ENCODE measurements around the gene CFAP92. TPM values are rescaled to one million over a fixed set of nuclear protein-coding genes. Genes with fewer than 3 reads are reported as not detected.

The CFAP92 gene, protein sequence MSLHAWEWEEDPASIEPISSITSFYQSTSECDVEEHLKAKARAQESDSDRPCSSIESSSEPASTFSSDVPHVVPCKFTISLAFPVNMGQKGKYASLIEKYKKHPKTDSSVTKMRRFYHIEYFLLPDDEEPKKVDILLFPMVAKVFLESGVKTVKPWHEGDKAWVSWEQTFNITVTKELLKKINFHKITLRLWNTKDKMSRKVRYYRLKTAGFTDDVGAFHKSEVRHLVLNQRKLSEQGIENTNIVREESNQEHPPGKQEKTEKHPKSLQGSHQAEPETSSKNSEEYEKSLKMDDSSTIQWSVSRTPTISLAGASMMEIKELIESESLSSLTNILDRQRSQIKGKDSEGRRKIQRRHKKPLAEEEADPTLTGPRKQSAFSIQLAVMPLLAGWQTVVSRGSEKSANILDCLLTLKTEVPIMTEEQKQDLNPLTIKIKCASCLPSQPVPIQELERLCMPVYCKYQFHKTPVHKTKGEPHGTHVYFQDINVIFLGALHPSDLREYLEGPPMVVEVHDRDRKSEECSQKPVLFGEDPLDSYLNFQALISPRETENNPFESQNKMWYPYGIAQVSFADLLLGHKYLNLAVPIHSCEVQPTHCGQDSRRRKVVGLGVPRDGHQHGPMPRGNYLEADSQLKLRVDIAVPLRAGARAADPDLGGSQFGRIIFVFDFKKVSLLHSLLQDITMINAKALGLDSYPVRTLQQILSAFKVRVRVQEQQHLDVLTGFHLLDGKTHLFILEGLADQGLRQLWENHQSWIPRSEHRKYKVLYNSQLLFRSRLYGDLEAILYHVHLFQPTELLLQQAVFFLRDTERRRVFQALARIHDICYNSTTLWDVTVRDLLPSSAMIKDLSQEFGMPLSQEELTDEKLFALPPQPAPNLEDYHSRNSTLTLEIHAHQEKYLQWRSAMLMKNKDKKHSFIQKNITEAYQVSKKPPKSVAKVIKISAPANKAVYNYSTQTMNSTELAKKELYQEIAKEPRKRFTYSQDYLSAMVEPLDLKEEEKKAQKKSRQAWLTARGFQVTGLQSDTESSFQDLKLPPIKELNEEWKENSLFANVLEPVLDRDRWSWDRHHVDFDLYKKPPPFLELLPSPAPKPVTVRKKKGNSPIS
- under 1 TPM; 0.14 to 0.28 TPM for total RNA-seq
- long read RNA-seq, donor 1, partial matches to known transcripts, result 0 of 2 reads
- long read RNA-seq, donor 1, other reads (novel, unspliced or antisense), result 2 of 2 reads
- long read RNA-seq, donor 2, partial matches to known transcripts, result 0 of 2 reads
- long read RNA-seq, donor 2, other reads (novel, unspliced or antisense), result 2 of 2 reads

DNA sequence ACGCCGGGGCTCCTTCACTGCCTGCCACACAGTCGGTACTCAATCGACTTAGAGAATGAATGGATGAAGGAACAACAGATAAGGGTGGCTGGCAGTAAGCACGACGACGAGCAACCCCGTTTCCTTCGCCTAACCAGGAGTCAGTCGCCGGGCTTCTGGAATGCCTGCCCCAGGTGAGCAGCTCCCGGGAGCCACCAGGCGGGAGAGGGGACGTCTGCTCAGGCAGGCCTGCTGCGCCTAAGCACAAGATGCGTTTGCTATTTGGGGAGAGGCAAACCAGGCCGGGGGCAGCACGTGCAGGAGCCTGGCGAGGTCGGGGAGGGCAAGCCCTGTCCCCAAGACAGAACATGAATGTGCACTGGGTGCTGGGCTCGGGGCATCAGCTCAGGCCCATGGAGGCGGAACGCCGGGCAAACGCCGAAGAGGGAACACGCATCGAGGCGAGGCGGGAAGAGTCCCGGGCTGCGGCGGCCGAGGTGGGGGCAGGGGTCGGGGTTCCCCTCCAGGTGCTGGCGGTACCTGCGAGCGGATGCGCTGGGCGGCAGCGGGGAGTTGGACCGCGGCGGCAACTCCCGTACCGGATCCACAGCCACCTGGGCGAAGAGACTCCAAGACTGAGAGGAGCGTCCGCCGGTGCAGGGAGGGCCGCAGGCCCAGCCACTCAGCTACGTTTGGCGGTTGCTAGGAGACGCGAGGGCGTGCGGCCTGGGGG, at the start of gene CFAP92:
TSS of gene CFAP92 (minus strand) at position 616 of the 712 bp plus-strand sequence. CDS start 772 bp downstream, outside the sequence.
- intact Hi-C loops (cut with DNase I), result no loop called here
- peak; percentile 96 for DNase-seq (ENCODE audit: low spot score)

DNA sequence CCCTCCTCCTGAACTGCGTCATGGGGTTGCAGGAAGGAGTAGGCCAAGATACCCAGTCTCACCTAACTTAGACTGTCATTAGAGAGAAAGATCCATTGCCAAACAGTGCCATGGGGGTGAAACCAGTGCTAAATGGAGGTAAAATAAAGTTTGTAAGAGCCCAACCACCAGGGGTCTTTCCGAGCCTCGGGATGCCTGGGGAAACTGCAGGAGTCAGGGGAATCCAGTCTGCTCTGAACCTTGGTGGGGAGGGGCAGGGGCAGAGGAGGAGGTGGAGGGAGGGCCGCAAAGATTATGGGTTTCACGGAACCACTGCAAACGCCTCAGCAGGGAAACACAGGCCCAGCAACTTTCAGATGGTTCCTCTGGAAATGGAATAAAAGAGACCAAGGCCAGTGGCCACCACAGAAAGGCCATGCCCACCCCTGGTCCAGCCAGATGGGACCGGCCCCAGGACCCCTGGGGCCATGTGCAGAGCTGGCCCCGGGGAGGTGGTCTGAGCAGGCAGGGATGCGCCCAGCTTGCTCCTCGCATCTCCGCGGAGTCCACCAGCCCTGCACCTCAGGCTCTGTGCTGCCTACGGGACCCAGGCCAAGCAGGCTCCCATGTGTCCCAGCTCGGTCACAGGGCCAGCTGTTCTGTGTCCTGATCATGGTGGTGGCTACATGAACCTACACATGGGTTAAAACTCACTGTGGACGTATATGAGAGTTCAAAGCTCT, 46.9 kb upstream of the CFAP92 start:
- peak; percentile 72 for DNase-seq (ENCODE audit: low spot score)
- intact Hi-C loops (cut with DNase I), result no loop called here

DNA sequence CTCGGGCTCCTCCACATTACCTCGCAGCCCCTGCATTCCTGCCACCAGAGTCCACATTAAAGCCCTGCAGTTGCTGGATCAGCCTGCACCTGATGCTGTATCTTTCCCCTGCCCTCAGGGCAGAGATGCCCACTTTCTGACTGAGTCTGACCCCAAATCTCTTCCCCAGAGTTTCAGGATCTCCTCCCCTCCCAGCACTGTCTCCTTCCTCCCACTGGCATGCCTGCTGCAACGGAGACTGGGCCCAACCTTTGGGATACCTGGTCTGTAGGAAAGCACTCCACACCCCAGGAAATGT, 46.1 kb upstream of the CFAP92 start:
- DNase-seq (ENCODE audit: low spot score), result no peak
- intact Hi-C loops (cut with DNase I), result no loop called here

DNA sequence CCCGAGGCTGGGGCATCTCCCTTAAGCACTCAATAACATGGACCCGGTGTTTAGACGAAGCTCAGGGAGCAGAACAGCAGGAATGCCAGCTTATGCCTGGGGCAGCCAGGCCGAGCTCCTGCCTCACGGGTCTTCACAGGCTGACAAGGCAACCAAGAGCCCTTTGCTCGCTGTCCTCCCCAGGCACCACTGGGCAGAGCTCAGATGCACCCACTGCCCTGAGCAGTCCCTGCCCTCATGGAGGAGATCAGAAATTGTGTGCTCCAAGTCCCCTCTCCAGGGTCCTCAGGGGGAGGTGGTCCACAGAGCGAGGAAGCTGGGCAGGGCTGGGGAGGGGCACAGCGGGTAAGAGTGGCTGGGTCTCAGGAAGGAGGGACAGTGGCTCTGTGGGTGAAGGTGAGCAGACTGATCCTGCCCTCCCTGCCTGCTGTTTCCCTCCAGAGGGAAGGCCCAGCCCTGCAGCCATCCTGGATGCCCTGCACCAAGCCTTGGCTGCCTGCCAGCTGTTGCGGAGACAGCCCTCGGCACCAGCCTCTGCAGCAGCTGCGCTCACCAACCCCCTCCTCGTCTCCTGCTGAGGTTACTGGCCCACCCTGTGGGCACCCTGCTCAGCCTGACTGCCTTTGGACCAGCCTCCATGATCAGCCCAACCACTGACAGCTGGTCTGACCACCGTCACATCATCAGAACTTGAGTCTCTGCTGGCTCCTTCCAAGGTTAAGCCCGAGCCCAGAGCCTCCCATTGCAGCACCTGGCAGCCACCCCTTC, 45.6 kb upstream of the CFAP92 start:
- intact Hi-C loops (cut with DNase I), result loop anchor here in 1 of 2 donors (5.0 kb wide), 1 partner anchor 192 kb away; no protein-coding TSS in a partner anchor
- DNase-seq (ENCODE audit: low spot score), result peak; percentile 80

DNA sequence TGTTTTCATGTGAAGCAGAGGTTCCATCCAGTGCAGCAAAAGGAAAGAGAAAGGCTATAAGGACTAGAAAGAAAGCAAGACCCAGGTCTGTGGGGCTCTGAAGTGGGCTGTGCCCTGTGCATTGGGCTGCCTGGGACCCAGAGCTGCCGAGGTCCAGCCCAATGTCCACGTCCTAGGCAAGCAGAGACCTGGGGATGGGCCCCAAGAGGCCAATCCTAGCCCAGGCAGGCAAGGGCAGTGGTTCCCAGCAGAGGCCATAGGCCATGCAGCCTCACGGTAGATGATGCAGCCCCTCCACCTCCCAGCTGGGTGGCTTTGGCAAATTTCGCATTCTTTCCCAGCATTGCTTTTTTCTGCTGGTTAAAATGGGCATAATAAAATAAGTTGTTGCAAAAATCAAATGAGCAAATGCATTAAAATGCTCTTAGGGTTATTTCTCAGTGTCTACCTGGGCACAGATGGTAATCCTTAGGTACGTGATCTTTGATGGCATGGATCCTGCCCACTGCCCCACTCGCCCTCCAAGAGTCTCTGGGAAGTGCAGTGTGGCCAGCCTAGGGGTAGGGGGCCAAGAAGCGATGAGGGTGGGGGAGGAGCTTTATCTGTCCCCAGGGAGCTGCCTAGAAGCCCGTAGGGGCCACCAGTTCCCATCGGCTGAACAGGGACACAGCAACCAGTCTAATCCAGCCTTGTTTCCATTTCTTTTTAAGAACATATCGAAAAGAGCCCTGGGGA, 44.4 kb upstream of the CFAP92 start:
- peak; percentile 66 for DNase-seq (ENCODE audit: low spot score)
- intact Hi-C loops (cut with DNase I), result loop anchor here in 1 of 2 donors (5.0 kb wide), 1 partner anchor 191 kb away; no protein-coding TSS in a partner anchor

DNA sequence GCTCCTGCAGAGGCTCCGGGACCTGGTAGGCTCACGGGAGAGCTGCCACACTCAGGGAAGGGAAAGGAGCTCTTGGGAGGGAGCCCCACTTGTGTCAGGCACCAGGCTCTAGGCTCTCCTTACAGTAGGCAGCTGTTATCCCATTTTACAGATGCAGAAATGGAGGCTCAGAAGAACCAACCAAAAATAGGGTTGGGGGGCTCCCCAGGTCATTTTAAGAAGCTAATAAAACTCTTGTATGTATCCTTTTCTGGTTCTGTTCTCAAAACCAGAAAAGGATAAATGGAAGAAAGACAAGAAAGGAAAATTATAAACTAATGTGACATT, 43.2 kb upstream of the CFAP92 start:
- intact Hi-C loops (cut with DNase I), result loop anchor here in 1 of 2 donors (5.0 kb wide), 1 partner anchor 190 kb away; no protein-coding TSS in a partner anchor
- DNase-seq (ENCODE audit: low spot score), result peak; percentile 40

DNA sequence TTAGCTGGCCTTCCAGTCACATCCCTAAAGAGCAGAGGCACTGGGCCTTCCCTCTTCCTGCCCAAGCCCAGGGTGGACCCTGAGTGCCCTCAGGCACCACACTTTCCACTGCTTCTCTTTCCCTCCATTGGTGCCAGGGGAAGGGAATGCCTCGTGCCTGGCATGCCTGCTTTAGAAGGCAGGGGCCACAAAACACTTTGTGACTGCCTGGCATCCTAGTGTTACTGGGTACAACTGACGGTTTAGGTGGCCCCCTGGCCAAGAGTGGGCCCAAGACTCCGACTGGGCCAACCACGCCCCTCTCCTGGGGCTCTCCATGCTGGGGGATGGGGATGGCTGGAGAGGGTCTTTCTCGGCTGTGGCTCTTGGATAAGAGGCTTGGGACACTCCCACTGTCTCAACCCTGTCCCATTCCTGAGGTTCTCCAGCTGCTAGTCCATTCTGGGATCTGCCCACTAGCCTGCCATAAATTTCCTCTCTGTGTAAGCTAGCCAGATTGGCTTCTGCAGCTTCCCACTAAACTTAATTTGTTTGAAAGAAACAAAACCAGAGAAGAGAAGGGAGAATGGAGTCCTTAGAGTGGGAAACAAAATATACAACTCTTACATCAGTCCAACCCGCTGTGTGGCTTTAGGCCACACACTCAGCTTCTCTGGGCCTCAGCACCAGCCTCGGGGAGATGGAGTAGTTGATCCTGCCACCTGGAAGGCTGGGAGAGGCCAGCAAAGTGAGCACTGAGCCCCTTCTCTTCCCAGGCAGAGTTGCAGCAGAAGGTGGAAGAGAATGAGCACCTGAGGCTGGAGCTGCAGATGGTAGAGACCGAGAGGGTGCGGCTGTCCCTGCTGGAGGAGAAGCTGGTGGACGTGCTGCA, 42.6 kb upstream of the CFAP92 start:
- DNase-seq (ENCODE audit: low spot score), result peak; percentile 29
- intact Hi-C loops (cut with DNase I), result loop anchor here in 1 of 2 donors (5.0 kb wide), 1 partner anchor 189 kb away; no protein-coding TSS in a partner anchor

DNA sequence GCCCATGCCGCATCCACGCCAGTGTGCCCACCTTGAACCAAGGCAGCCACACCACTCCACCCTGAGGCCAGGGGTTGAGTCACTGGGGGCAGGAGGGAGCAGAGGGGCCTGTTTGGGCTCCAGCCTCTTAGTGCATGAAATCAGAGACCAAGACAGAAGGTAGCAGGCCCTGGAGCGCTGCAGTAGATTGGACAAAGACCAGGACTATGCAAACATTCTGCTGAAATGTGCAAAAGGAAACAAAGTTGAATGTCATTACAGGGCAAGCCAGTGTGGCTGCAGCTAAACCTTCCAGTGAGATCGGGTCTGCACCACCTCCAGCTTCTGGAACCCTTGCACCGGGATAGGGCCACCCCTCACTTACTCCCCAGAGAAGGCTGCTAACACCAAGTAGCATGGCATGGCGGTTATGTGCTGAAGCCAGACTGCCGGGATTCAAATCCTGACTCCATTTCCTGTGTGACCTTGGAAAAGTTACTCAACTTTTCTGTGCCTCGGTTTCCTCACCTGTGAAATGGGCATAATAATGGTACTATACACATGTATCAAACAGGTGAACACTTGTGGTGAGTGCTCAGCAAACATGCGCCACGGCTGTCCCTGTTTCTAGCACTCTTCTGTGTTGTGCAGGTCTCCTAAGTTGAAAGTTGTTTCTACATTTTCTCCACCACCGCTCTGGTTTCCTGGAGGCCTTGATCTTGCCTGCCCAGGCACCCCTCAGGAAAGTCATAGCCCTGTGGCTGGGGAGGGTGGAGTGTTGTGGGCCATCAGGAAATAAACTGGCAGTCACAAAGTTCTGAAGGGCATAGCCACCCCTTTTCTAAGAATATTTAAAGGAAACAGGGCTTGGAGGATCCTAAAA, 41.7 kb upstream of the CFAP92 start:
- intact Hi-C loops (cut with DNase I), result loop anchor here in 1 of 2 donors (5.0 kb wide), 1 partner anchor 188 kb away; no protein-coding TSS in a partner anchor
- peak; percentile 44 for DNase-seq (ENCODE audit: low spot score)

DNA sequence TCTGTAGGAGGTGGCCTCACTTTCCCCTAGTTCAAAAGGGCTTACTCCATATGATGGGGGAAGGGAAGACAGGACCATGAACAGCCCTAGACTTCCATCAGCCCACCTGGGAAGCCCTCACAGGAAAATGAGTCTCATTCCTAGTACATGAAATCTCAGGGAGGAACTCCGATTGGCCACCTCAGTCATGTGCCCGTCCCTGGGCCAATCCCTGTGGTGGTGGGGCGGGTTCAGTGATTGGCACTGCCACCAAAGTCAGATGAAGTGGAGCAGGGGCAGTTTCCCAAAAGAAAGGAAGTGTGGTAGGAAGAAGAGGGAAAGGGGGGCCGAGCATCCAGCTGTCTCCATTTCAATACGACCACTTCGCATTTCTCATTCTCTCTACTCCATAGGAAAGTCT, 40.8 kb upstream of the CFAP92 start:
- intact Hi-C loops (cut with DNase I), result loop anchor here in 1 of 2 donors (5.0 kb wide), 1 partner anchor 187 kb away; no protein-coding TSS in a partner anchor
- peak; percentile 48 for DNase-seq (ENCODE audit: low spot score)

DNA sequence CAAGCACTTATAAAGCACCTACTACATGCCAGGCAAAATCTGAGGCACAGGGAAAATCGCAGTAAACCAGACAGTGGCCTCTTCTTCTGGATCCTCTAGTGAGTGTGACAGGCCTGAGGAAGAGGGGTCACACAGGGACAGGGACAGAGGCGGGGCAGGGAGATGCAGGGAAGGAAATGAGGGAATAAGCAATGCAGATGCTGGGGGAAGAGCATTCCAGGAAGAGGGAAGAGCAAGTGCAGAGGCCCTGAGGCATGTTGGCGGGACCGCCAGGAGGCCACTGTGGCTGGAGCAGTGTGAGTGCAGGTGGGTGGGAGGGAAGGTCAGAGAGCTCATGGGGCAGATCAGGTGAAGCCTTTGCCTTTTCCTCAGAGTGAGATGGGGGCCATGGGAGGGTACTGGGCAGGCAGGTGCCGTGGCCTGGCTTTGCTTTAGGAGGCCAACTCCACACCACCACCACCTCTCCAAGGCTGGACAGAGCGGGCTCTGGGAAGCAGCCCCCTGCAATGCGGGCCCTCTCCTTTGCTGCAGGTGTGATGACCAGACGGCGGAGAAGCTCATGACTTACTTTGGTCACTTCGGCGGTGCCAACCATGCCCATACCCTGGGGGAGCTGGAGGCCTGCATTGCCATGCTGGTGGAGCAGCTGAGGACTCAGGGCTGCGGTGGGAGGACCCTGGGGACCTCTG, 39.9 kb upstream of the CFAP92 start:
- DNase-seq (ENCODE audit: low spot score), result peak; percentile 40
- intact Hi-C loops (cut with DNase I), result no loop called here

DNA sequence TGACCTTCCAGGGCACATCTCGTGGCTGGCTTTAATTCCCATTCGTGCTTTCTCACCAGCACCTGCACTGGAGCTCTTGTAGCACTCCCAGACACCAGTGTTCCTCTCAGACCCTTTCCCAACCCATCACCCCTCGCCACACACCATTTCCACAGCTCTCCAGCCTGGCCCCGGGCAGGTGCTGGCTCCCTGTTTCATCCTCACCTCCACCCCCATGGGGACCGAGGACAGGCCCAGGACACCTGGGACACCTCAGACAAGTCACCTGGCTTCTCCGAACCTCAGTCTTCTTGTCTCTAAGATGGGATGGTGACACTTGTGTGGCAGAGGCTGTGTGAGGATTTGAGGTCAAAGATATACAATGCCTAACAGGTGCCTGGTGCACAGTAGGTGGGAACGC, 39.3 kb upstream of the CFAP92 start:
- intact Hi-C loops (cut with DNase I), result no loop called here
- DNase-seq (ENCODE audit: low spot score), result peak; percentile 36

DNA sequence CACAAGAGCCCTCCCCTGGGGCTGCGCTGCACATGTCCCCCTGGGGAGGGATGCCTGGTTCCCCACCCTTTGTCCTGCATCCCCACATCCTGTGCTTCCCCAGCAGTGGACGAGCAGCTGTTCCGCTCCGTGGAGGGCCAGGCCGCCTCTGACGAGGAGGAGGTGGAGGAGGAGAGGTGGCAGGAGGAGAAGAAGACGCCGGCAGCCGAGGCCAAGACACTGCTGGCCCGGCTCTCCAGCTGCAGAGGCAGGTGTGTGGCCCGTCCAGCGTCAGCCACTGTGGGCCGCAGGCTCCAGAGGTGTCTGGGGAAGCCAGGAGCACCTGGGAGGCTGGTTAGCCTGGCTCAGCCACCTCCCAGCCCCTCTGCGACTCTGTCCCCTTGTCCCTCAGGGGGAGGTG, 38.8 kb upstream of the CFAP92 start:
- DNase-seq (ENCODE audit: low spot score), result peak; percentile 65

DNA sequence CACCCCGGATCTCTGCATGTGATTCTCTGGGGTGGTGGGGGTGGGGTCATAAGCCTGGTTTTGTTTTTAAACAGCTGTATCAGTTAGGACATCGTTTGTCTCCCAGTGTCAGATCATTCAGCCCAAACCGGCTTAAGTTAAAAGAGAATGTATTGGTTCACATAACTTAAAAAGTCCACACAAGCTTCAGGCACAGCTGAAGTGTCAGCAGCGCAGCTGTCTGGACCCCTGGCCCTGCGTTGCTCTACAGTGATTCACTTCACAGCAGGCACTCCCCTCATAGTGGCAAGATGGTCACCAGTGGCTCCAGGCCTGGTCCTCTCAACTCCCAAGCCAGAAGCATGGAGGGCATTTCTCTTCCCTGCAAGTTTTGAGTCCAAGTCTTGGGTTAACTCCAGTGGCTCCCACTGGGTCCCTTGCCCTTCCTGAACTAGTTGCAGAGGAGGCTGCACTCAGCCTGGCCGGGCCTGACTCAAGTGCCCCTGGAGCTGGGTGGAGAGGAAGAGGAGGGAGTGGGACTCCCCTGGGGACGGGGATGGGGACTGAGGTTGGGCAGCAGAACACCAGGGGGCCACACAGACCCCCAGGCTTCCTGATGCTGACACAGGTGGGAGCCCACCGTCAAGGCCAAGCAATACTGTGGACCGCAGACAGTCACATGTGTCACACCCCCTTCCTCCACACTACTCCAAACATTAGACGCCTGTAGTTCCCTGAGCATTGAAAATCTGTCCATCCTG, 37.8 kb upstream of the CFAP92 start:
- peak; percentile 42 for DNase-seq (ENCODE audit: low spot score)
- intact Hi-C loops (cut with DNase I), result loop anchor here in 1 of 2 donors (1.0 kb wide), 1 partner anchor 225 kb away; no protein-coding TSS in a partner anchor

More for the DNA sequence above, 38.8 kb upstream of the CFAP92 start:
- intact Hi-C loops (cut with DNase I), result no loop called here

All from posterior vena cava (tissue), 2 donors.